Measurements from ENCODE around the gene IL17REL.

The IL17REL gene

DNA sequence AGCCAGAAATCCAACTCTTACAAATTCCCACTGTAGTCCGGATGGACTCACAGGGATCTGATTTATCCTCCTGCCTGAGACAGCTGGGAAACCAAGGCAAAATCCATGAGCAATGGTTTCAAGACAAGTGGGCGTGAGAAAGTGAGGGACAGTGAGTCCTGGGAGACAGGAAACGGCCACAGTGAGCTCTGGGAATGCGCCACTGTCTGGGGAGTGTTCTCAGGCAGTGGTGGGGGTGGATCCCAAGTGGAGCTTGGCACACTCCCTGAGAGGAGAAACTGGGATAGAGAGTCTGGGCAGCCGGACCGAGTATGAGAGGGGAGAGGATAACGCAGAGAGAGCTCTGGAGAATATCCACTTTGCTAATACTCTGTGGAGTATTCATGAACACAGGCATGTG is 9.8 kb downstream of the IL17REL start:
- no peak for DNase-seq

DNA sequence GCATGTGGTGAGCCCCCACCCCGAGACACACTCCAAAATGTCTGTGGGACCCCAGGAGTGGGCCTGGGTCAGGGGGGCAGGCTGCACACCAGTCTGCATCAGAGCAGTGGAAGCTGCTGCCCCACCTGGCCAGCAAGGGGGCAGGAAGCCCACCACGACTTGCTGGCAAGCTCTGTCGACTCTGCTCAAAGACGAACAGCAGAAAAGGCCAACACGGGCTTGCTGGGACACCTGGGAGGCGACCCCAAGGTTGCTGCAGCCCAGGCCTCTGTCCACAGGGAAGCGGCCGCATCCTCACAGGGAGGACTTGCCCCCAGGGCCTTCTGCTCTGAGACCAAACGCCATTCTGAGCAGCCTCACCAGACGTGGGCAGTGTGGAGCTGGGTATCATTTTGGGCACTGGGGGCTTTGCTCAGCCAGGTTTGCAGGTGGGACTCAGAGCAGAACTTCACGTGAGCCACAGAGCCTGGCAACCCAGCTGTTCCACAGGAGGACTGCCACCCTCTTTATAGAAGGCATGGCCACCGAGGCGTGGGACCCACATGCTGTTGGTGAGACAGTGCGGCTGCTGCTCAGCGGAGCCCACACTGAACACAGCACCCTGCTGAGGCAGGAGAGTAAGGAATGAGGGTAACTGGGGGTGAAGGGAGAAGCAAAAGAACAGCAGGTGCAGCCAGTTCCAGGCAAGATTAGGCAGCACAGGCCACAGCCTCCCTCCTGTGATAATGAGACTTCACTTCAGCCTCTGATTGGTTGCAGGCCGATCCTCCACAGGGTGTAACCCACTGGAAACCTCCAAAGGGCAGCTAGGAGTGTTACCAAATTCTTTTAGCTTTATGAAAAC is 11.0 kb downstream of the IL17REL start:
- ATAC-seq (no peak), DNase-seq (no peak)

More for the DNA sequence above, 9.8 kb downstream of the IL17REL start:
- no peak for ATAC-seq

DNA sequence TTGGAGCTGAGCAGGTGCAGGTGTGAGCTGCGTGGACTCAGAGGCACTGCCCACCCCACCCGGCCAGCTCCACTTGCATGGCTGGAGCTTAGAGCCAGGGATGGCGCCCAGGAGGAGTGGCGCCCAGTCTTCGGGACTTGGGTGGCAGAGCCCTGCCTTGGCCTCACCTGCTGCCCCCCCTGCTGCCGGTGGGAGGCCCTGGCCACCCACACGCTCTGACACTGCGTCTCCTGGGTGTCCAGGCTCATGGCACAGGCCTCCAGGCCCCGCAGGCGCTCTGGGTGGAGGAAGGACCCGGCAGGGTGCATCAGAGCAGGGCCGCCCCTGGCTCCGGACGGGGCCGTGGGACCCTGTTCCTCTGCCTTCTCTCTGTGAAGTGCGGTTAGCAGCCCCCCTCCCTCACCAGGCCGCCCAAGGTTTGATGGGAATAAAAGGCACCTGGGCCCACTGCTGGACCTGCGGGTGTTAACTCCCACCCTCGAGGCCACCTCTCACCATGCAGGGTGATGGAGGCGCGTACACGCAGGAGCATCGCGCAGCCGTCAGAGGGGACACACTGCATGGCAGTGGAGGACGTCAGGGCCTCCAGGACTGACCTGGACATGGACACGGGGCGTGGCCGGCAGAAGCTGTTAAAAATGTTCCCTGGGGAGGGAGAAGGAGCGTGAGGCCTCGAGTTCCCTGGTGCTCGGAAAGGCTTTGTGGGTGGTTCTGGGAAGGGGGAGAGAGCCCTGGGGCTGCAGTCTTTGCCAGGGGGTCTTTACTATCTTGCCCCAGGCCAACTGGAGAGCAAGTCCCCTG is 11.8 kb downstream of the IL17REL start:
- no peak for DNase-seq
- ATAC-seq: no peak

DNA sequence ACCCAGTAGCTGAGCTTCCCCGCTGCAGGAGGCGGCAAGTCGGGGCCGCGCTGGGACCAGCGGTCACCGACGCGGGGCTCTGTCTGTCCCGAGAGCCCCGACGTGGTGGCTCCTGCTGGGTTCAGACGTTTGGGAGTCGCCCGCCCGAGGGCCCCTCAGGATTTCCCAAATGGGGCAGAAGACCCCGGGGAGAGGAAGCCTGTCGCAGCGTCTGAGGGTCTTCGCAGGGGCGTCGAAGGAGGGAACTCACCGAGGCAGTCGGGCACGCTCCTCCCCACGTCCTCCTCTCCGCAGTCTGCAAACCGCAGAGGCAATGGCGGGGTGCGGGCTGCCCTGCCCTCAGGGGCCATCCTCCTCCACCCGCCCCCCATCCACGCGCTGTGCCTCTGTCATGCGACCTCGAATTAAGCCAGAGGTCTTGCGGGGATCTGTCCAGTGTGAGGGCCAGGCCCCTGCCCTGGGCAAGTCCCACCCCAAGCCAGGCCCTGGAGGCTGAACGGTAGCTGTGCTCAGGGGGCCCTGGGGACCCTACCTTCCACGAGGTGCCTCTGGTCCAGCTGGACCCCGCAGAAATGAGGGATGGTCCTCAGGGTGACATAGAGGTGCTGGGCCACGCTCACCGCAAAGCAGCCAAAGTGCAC is 12.5 kb downstream of the IL17REL start:
- no peak for ATAC-seq
- no peak for DNase-seq

GRCh38 chr22:49999063-49999945 is 13.3 kb downstream of the IL17REL start:
- ATAC-seq (no peak), DNase-seq (peak; percentile 43)

- DNase-seq: no peak
- ATAC-seq: no peak
Measured at GRCh38 chr22:49998718-49999062, 13.9 kb downstream of the IL17REL start.

- DNase-seq (no peak), ATAC-seq (no peak)
Measured at GRCh38 chr22:49997932-49998717, 14.4 kb downstream of the IL17REL start.

GRCh38 chr22:49997251-49997599 is 15.3 kb downstream of the IL17REL start:
- ATAC-seq (no peak), DNase-seq (no peak)

GRCh38 chr22:49996518-49997250 is 15.9 kb downstream of the IL17REL start:
- DNase-seq: no peak
- ATAC-seq: no peak

- ATAC-seq (no peak), DNase-seq (no peak)
Measured at GRCh38 chr22:49996119-49996517, 16.4 kb downstream of the IL17REL start.

DNA sequence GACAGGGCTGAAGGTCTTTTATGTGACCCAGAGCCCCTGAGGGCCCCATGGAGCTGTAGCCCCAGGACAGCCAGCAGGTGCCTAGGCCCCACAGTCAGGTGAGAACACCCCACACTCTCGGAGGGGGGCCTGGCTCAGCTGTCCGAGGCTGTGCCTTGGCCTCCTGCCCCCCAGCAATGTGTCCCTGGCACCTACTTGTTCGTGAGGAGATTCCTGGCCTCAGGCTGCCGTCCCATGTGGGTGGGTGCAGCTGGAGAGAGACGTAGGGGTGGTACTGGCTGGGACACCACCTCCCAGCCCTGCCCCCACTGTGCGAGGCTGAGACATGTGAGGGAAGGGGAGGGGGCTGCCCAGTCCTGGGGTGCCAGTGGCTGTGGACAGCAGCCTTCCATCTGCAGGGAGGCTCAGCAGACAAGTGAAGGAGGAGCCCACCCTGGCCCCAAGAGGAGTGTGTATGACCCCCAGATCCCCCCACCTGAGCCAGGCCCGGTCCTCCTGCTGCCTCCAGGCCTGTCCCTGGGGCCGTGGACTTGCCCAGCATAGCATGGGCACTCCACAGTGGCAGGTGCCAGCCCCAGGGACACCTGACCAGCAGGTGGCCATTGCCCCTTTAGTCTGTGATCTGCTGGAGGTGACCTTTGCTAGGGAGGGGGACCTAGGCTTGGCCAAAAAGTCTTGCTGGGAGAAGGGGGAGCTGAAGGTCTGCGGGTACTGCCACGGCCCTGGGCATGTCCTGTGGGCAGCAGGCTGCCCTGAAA is 17.0 kb downstream of the IL17REL start:
- no peak for DNase-seq
- ATAC-seq: no peak

DNA sequence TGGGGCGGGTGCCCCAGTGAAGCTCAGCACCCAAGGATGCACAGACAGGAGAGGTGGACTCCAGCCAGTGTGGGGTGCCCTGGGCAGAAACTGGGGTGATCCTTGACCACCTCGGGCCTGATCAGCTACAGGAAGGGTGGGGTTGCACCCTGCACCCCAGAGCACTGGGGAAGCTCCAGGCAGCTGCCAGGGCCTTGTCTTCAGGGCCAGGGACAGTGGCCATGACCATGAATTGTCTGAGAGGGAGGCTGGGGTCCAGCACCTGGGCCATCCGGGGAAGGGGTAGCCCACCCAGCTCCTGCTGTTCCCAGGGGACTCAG is 17.6 kb downstream of the IL17REL start:
- DNase-seq: no peak
- ATAC-seq: no peak

GRCh38 chr22:49994361-49995040 is 18.1 kb downstream of the IL17REL start:
- ATAC-seq (no peak), DNase-seq (no peak)

DNA sequence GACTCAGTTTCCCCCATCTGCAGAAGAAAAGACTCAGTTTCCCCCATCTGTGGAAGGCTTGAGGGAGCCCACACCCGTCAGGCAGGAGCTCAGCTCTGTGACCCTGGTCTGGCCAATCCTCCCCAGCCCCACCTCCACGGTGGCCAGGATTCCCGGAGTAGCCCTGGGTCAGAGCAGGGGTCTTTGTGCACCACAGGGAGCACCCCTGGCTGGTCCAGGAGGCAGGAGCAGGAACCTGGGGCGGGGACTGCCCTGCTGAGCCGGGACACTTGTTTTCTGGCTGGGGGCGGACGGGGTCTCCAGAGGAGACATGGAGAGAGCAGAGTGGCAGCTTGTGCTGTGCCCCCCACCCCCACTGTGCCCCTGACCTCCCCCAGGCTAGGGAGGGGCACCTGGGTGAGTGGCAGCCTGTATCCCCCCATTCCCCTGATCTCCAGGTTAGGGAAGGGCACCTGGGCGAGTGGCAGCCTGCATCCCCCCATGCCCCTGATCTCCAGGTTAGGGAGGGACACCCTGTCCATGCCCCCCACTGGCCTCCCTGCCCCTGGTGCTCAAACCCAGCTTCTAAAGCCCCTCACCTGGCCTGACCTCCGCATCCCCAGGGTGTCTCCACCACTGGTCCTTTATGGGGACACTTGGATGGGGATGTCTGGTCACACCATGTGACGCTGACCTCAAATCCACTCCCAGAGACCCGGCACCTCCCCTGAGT is 18.8 kb downstream of the IL17REL start:
- DNase-seq (no peak), ATAC-seq (no peak)

GRCh38 chr22:49992921-49993648 is 19.5 kb downstream of the IL17REL start:
- peak; percentile 86 for ATAC-seq
- DNase-seq: peak; percentile 80

- ATAC-seq: no peak
- DNase-seq: no peak
Measured at GRCh38 chr22:49991907-49992533, 20.5 kb downstream of the IL17REL start.

GRCh38 chr22:49991167-49991566 is 21.4 kb downstream of the IL17REL start:
- ATAC-seq: no peak

More at GRCh38 chr22:49991167-49991566, 21.4 kb downstream of the IL17REL start:
- DNase-seq: no peak

Data from stimulated activated naive CD8-positive, alpha-beta T cell treated with anti-CD3 and anti-CD28 coated beads, Interleukin-15, Interleukin-2, amounts not matched to agents 100 U/mL and 50 U/mL, for 24 hours (primary cell).